ENCODE results near the gene CDK14.

The CDK14 gene

GRCh38 chr7:91112902-91113341 is 516.8 kb downstream of the CDK14 start:
- H3K27ac Mint-ChIP-seq = no peak overlapping the region
- no peaks in the 10 kb centered on the region for H3K4me1 Mint-ChIP-seq (ENCODE audit: low read depth)
- H3K4me3 Mint-ChIP-seq = no peak overlapping the region
- peaks cover 6% of the 10 kb centered on the region for H3K36me3 Mint-ChIP-seq (ENCODE audit: low read depth)
- H3K9me3 Mint-ChIP-seq = no peaks in the 10 kb centered on the region
- intact Hi-C loops (cut with micrococcal nuclease) = no loop called here
- H3K27me3 Mint-ChIP-seq = no peaks in the 10 kb centered on the region

- Mint-ChIP-seq H3K4me3 (no peak overlapping the region), H3K27me3 (no peaks in the 10 kb centered on the region), H3K27ac (no peak overlapping the region), H3K36me3 (ENCODE audit: low read depth) (peaks cover 6% of the 10 kb centered on the region), H3K9me3 (no peaks in the 10 kb centered on the region), H3K4me1 (ENCODE audit: low read depth) (no peaks in the 10 kb centered on the region)
- intact Hi-C loops (cut with micrococcal nuclease) = no loop called here
Measured at GRCh38 chr7:91114232-91114631, 518.1 kb downstream of the CDK14 start.

- H3K9me3 Mint-ChIP-seq = no peaks in the 10 kb centered on the region
- H3K27ac Mint-ChIP-seq = no peak overlapping the region
- no peaks in the 10 kb centered on the region for H3K27me3 Mint-ChIP-seq
- H3K4me3 Mint-ChIP-seq = no peak overlapping the region
- H3K36me3 Mint-ChIP-seq (ENCODE audit: low read depth) = no peaks in the 10 kb centered on the region
- intact Hi-C loops (cut with micrococcal nuclease) = no loop called here
- H3K4me1 Mint-ChIP-seq (ENCODE audit: low read depth) = peaks cover 7% of the 10 kb centered on the region
Measured at GRCh38 chr7:91126762-91127161, 530.6 kb downstream of the CDK14 start.

GRCh38 chr7:91127325-91127724 is 531.2 kb downstream of the CDK14 start:
- Mint-ChIP-seq H3K9me3 (no peaks in the 10 kb centered on the region), H3K27ac (no peak overlapping the region), H3K36me3 (ENCODE audit: low read depth) (no peaks in the 10 kb centered on the region), H3K4me3 (no peak overlapping the region), H3K27me3 (no peaks in the 10 kb centered on the region), H3K4me1 (ENCODE audit: low read depth) (peaks cover 7% of the 10 kb centered on the region)
- intact Hi-C loops (cut with micrococcal nuclease) = no loop called here

GRCh38 chr7:91127959-91128358 is 531.8 kb downstream of the CDK14 start:
- no peak overlapping the region for H3K27ac Mint-ChIP-seq
- H3K27me3 Mint-ChIP-seq = no peaks in the 10 kb centered on the region
- intact Hi-C loops (cut with micrococcal nuclease) = no loop called here
- H3K9me3 Mint-ChIP-seq = no peaks in the 10 kb centered on the region
- no peaks in the 10 kb centered on the region for H3K36me3 Mint-ChIP-seq (ENCODE audit: low read depth)
- H3K4me1 Mint-ChIP-seq (ENCODE audit: low read depth) = peaks cover 7% of the 10 kb centered on the region
- H3K4me3 Mint-ChIP-seq = no peak overlapping the region

GRCh38 chr7:91128683-91129348 is 532.7 kb downstream of the CDK14 start:
- peaks cover 7% of the 10 kb centered on the region for H3K4me1 Mint-ChIP-seq (ENCODE audit: low read depth)
- H3K36me3 Mint-ChIP-seq (ENCODE audit: low read depth) = no peaks in the 10 kb centered on the region
- no peaks in the 10 kb centered on the region for H3K9me3 Mint-ChIP-seq
- no peak overlapping the region for H3K27ac Mint-ChIP-seq
- intact Hi-C loops (cut with micrococcal nuclease) = no loop called here
- no peak overlapping the region for H3K4me3 Mint-ChIP-seq
- no peaks in the 10 kb centered on the region for H3K27me3 Mint-ChIP-seq

GRCh38 chr7:91135300-91135699 is 539.2 kb downstream of the CDK14 start:
- Mint-ChIP-seq H3K27ac (no peak overlapping the region), H3K36me3 (ENCODE audit: low read depth) (no peaks in the 10 kb centered on the region), H3K9me3 (no peaks in the 10 kb centered on the region), H3K4me3 (no peak overlapping the region), H3K27me3 (no peaks in the 10 kb centered on the region), H3K4me1 (ENCODE audit: low read depth) (peaks cover 7% of the 10 kb centered on the region)
- intact Hi-C loops (cut with micrococcal nuclease) = no loop called here

GRCh38 chr7:91135703-91136430 is 539.7 kb downstream of the CDK14 start:
- no peak overlapping the region for H3K4me3 Mint-ChIP-seq
- H3K36me3 Mint-ChIP-seq (ENCODE audit: low read depth) = no peaks in the 10 kb centered on the region
- no peaks in the 10 kb centered on the region for H3K27me3 Mint-ChIP-seq
- H3K4me1 Mint-ChIP-seq (ENCODE audit: low read depth) = peaks cover 13% of the 10 kb centered on the region
- intact Hi-C loops (cut with micrococcal nuclease) = no loop called here
- H3K27ac Mint-ChIP-seq = no peak overlapping the region
- peaks cover 3% of the 10 kb centered on the region for H3K9me3 Mint-ChIP-seq

GRCh38 chr7:91137153-91137787 is 541.1 kb downstream of the CDK14 start:
- intact Hi-C loops (cut with micrococcal nuclease) = no loop called here
- Mint-ChIP-seq H3K9me3 (peaks cover 11% of the 10 kb centered on the region), H3K4me1 (ENCODE audit: low read depth) (peaks cover 18% of the 10 kb centered on the region), H3K4me3 (no peak overlapping the region), H3K36me3 (ENCODE audit: low read depth) (no peaks in the 10 kb centered on the region), H3K27me3 (no peaks in the 10 kb centered on the region), H3K27ac (no peak overlapping the region)

- Mint-ChIP-seq H3K27ac (no peak overlapping the region), H3K36me3 (ENCODE audit: low read depth) (no peaks in the 10 kb centered on the region), H3K4me1 (ENCODE audit: low read depth) (peaks cover 18% of the 10 kb centered on the region), H3K27me3 (no peaks in the 10 kb centered on the region), H3K4me3 (no peak overlapping the region), H3K9me3 (peaks cover 11% of the 10 kb centered on the region)
- intact Hi-C loops (cut with micrococcal nuclease) = no loop called here
Measured at GRCh38 chr7:91137788-91138368, 541.8 kb downstream of the CDK14 start.

- Mint-ChIP-seq H3K27me3 (no peaks in the 10 kb centered on the region), H3K4me3 (no peak overlapping the region), H3K9me3 (peaks cover 11% of the 10 kb centered on the region), H3K36me3 (ENCODE audit: low read depth) (no peaks in the 10 kb centered on the region), H3K27ac (no peak overlapping the region), H3K4me1 (ENCODE audit: low read depth) (peaks cover 18% of the 10 kb centered on the region)
- intact Hi-C loops (cut with micrococcal nuclease) = no loop called here
Measured at GRCh38 chr7:91140286-91140685, 544.2 kb downstream of the CDK14 start.

- no peaks in the 10 kb centered on the region for H3K27me3 Mint-ChIP-seq
- peaks cover 18% of the 10 kb centered on the region for H3K4me1 Mint-ChIP-seq (ENCODE audit: low read depth)
- H3K27ac Mint-ChIP-seq = no peak overlapping the region
- H3K9me3 Mint-ChIP-seq = peaks cover 11% of the 10 kb centered on the region
- H3K4me3 Mint-ChIP-seq = no peak overlapping the region
- H3K36me3 Mint-ChIP-seq (ENCODE audit: low read depth) = no peaks in the 10 kb centered on the region
- intact Hi-C loops (cut with micrococcal nuclease) = no loop called here
Measured at GRCh38 chr7:91140982-91141381, 544.9 kb downstream of the CDK14 start.

- H3K27me3 Mint-ChIP-seq = no peaks in the 10 kb centered on the region
- peaks cover 11% of the 10 kb centered on the region for H3K9me3 Mint-ChIP-seq
- H3K4me1 Mint-ChIP-seq (ENCODE audit: low read depth) = peaks cover 18% of the 10 kb centered on the region
- intact Hi-C loops (cut with micrococcal nuclease) = no loop called here
- H3K4me3 Mint-ChIP-seq = no peak overlapping the region
- H3K27ac Mint-ChIP-seq = no peak overlapping the region
- no peaks in the 10 kb centered on the region for H3K36me3 Mint-ChIP-seq (ENCODE audit: low read depth)
Measured at GRCh38 chr7:91142743-91143142, 546.6 kb downstream of the CDK14 start.

Measured in dendritic cell treated with granulocyte-macrophage colony-stimulating factor and Interleukin-4, amounts not matched to agents 40 ng/mL and 50 ng/mL, for 4 days (primary cell).